K562 (cell line): ENCODE data around the gene VRK2. TPM values are rescaled to one million over a fixed set of nuclear protein-coding genes. Genes with fewer than 3 reads are reported as not detected.

Experiments used
- ARHGAP35 ChIP-seq: fragments of 450-650 bp; IDR thresholded peaks from 2 replicates; pipeline ENCODE4 v1.6.1; 2018; ENCODE audit not compliant: partially characterized antibody
- CBFB ChIP-seq: sonication (generic); formaldehyde crosslinking; IDR thresholded peaks from 2 replicates; pipeline ENCODE4 v1.4.0; 2020; ENCODE audit warnings: mild to moderate bottlenecking, missing genetic modification reagents
- CHD1 ChIP-seq: fragments of 200-600 bp; sonication (generic); IDR thresholded peaks from one replicate; pipeline ENCODE4 v1.6.1; 2012; ENCODE audit warnings: mild to moderate bottlenecking, moderate library complexity, low read length, inconsistent platforms
- ETV6 ChIP-seq, 3 experiments: fragments of 150-350 bp in 1 of 3; sonication (generic) in 1 of 3; formaldehyde crosslinking in 1 of 3; IDR thresholded peaks; 2 replicates each; pipeline versions ENCODE4 v1.6.1 to v1.8.0; 2014 to 2022; ENCODE audit warnings: borderline replicate concordance in 2 of 3, low read depth in 2 of 3, antibody characterized with exemption in 1 of 3, low read length in 1 of 3, mild to moderate bottlenecking in 1 of 3, missing genetic modification reagents in 1 of 3
- MYNN ChIP-seq, 2 experiments: sonication (generic); formaldehyde crosslinking in 1 of 2; IDR thresholded peaks; 2 replicates each; pipeline versions ENCODE4 v1.5.0 to v1.6.1; 2016 to 2020; ENCODE audit warnings: antibody characterized with exemption in 1 of 2, missing genetic modification reagents in 1 of 2
- NBN ChIP-seq: fragments of 450-650 bp; IDR thresholded peaks from 2 replicates; pipeline ENCODE4 v1.6.1; 2016; ENCODE audit warnings: low read depth, mild to moderate bottlenecking
- SAP30 ChIP-seq: fragments of 200-600 bp; sonication (generic); IDR thresholded peaks from 2 replicates; pipeline ENCODE4 v1.6.1; 2012; ENCODE audit warnings: borderline replicate concordance, low read depth, mild to moderate bottlenecking, moderate library complexity, low read length, control low read depth, inconsistent platforms; ENCODE audit not compliant: insufficient read depth, poor library complexity, severe bottlenecking
- STAG1 ChIP-seq: sonication (generic); formaldehyde crosslinking; IDR thresholded peaks from 2 replicates; pipeline ENCODE4 v1.5.0; 2020; ENCODE audit warnings: missing genetic modification reagents, borderline replicate concordance
- ZNF184 ChIP-seq: sonication (generic); formaldehyde crosslinking; IDR thresholded peaks from 2 replicates; pipeline ENCODE4 v1.5.0; 2020; ENCODE audit warnings: missing genetic modification reagents
- ZNF217 ChIP-seq: sonication (generic); formaldehyde crosslinking; IDR thresholded peaks from 2 replicates; pipeline ENCODE4 v1.8.0; 2022; ENCODE audit warnings: mild to moderate bottlenecking, missing genetic modification reagents
- ZNF24 ChIP-seq: fragments of 450-650 bp; IDR thresholded peaks from 2 replicates; pipeline ENCODE4 v1.6.1; 2016
- ZNF253 ChIP-seq: fragments of 250-450 bp; sonication (Bioruptor Pico); conservative IDR thresholded peaks from 2 replicates; pipeline ENCODE4 v1.6.1; 2021; ENCODE audit warnings: mild to moderate bottlenecking
- ZNF263 ChIP-seq: sonication (generic); formaldehyde crosslinking; IDR thresholded peaks from 2 replicates; pipeline ENCODE4 v1.8.0; 2022; ENCODE audit warnings: mild to moderate bottlenecking, missing genetic modification reagents, borderline replicate concordance
- ZNF76 ChIP-seq: fragments of 250-450 bp; sonication (Bioruptor Pico); IDR thresholded peaks from 2 replicates; pipeline ENCODE4 v1.4.0; 2020; ENCODE audit warnings: mild to moderate bottlenecking, moderate library complexity, borderline replicate concordance
- ZNF79 ChIP-seq: fragments of 250-450 bp; sonication (Bioruptor Pico); IDR thresholded peaks from 2 replicates; pipeline ENCODE4 v1.4.0; 2020; ENCODE audit warnings: low read depth, mild to moderate bottlenecking, moderate library complexity
- ZSCAN29 ChIP-seq: fragments of 450-650 bp; IDR thresholded peaks from 2 replicates; pipeline ENCODE4 v1.6.1; 2017
- polyA plus RNA-seq, 8 experiments: library from polyadenylated mRNA; depleted of rRNA in 4 of 8; stranded (reverse) in 5 of 8; unstranded in 3 of 8; fragments of >200 nt; fragmentation: Nextera tagmentation in 2 of 8; fragmentation: Illumina TruSeq in 1 of 8; extraction: Ambion mirVana in 2 of 8; extraction: Trizol in 1 of 8; gene quantifications; 2 replicates each; pipeline versions ENCODE4 v1.2.1 to v1.2.3, GENCODE V29; 2011 to 2014; ENCODE audit warnings: inconsistent platforms in 1 of 8, missing spikeins in 1 of 8
- total RNA-seq, 7 experiments: library from RNA; depleted of rRNA in 6 of 7; stranded (reverse); fragments of >200 nt in 6 of 7; fragmentation: Illumina TruSeq in 2 of 7; extraction: Trizol in 2 of 7; gene quantifications; 2 replicates each; pipeline versions ENCODE4 v1.2.1 to v1.2.3, GENCODE V29; 2011 to 2021; ENCODE audit warnings: low replicate concordance in 1 of 7
- TF ChIP-seq, protein P1 (sequence below), 3 experiments: fragments of 200-800 bp in 1 of 3; sonication (Bioruptor generic) in 1 of 3; sonication (generic) in 1 of 3; formaldehyde crosslinking in 1 of 3; IDR thresholded peaks; 2 replicates each; pipeline versions ENCODE4 v1.6.1 to v1.8.0; 2016 to 2022; ENCODE audit warnings: mild to moderate bottlenecking in 2 of 3, missing compliant biosample characterization in 2 of 3, missing genetic modification characterization in 2 of 3, missing genetic modification reagents in 1 of 3
- TF ChIP-seq, protein P2 (sequence below), 2 experiments: fragments of 450-650 bp in 1 of 2; IDR thresholded peaks; 2 replicates each; pipeline ENCODE4 v1.6.1; 2011 to 2017; ENCODE audit warnings: low read depth in 2 of 2, antibody characterized with exemption in 1 of 2, borderline replicate concordance in 1 of 2, low read length in 1 of 2, mild to moderate bottlenecking in 1 of 2, mixed read lengths in 1 of 2; ENCODE audit not compliant: control insufficient read depth in 1 of 2
- TF ChIP-seq, protein P3 (sequence below): fragments of 250-450 bp; sonication (Bioruptor Pico); IDR thresholded peaks from 2 replicates; pipeline ENCODE4 v1.8.0; 2022; ENCODE audit warnings: moderate library complexity, mild to moderate bottlenecking, inconsistent platforms
- TF ChIP-seq, protein P4 (sequence below): IDR thresholded peaks from 2 replicates; pipeline ENCODE4 v1.6.1; 2012; ENCODE audit warnings: low read depth, low read length, improper control_type of control experiment, borderline replicate concordance

Gene VRK2
- total and polyA plus RNA-seq, 9 of the 15 experiments (the other 6 are each of a cell fraction or from before 2014, with no cell fraction given), result 22.6 to 49.2 (median 36.2) TPM

DNA sequence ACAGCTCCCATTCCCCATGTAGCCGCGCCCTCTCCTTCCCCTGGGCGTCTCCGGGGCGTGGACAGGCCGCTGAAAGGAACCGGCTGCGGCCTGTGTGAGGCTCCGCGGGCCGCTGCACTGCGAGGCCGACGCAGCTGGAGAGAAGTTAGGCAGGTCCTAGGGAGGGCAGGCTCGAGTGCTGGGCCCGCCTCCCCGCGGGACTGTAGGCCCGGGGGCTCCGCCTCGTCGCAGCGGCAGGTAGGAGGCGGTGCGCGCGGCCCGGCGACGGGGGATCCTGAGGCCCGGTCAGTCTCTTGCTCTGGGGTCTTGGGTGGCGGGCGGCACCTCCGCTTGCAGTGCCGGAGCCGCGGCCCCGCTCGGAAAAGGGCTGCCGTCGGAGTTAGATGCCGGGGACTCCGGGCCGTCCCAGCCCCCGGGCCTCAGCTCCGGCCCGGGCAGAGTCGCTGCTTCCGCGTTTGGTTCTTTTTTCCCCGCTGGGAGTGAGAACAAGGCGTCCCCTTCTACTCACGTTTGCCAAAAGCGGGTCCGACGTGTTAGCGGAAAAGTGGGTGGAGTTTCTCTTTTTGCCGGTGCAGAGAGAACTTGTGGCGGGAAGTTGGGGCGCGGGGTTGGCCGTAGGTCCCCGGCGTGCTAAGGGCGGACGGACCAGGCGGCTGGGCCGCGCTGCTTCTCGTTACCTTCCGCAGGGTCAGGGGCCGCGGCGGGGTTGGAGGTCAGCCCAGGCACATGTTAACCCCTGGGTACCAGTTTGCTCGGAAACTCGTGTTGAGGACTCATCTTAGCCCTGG lies at the start of gene VRK2 (continued):
- TF ChIP-seq, protein P1, sequence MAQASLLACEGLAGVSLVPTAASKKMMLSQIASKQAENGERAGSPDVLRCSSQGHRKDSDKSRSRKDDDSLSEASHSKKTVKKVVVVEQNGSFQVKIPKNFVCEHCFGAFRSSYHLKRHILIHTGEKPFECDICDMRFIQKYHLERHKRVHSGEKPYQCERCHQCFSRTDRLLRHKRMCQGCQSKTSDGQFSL (CRISPR knock-in tag; IDR thresholded peaks at IDR 0.05), result no peak
- TF ChIP-seq, protein P1 (tag; IDR thresholded peaks at IDR 0.05), result no peak
- TF ChIP-seq ZNF76 (CRISPR knock-in tag) (no peak), ETV6 (IDR thresholded peaks at IDR 0.05; ENCODE audit: borderline replicate concordance in 1 of 2, low read depth in 2 of 2, low read length in 1 of 2) (0 out of 4 replicates have a peak, but pooled peaks of 1 of the 2 experiments have one; percentile 9), ETV6 (CRISPR knock-in tag; IDR thresholded peaks at IDR 0.05; ENCODE audit: borderline replicate concordance) (peak; percentile 89; the same call in 1 of the 2 replicates), STAG1 (CRISPR knock-in tag) (no peak), CHD1 (peak; percentile 86), ZNF24 (no peak), ZNF184 (CRISPR knock-in tag) (no peak), ZNF253 (CRISPR knock-in tag) (no peak), ZNF217 (CRISPR knock-in tag) (no peak), NBN (0 out of 2 replicates have a peak, but pooled peaks have one; percentile 40), MYNN (IDR thresholded peaks at IDR 0.05) (no peak), MYNN (CRISPR knock-in tag; IDR thresholded peaks at IDR 0.05) (no peak), ZNF263 (CRISPR knock-in tag) (no peak), SAP30 (peak; percentile 13), CBFB (no peak), ZSCAN29 (no peak), ARHGAP35 (no peak), ZNF79 (CRISPR knock-in tag) (no peak)
- TF ChIP-seq, protein P2, sequence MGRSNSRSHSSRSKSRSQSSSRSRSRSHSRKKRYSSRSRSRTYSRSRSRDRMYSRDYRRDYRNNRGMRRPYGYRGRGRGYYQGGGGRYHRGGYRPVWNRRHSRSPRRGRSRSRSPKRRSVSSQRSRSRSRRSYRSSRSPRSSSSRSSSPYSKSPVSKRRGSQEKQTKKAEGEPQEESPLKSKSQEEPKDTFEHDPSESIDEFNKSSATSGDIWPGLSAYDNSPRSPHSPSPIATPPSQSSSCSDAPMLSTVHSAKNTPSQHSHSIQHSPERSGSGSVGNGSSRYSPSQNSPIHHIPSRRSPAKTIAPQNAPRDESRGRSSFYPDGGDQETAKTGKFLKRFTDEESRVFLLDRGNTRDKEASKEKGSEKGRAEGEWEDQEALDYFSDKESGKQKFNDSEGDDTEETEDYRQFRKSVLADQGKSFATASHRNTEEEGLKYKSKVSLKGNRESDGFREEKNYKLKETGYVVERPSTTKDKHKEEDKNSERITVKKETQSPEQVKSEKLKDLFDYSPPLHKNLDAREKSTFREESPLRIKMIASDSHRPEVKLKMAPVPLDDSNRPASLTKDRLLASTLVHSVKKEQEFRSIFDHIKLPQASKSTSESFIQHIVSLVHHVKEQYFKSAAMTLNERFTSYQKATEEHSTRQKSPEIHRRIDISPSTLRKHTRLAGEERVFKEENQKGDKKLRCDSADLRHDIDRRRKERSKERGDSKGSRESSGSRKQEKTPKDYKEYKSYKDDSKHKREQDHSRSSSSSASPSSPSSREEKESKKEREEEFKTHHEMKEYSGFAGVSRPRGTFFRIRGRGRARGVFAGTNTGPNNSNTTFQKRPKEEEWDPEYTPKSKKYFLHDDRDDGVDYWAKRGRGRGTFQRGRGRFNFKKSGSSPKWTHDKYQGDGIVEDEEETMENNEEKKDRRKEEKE (IDR thresholded peaks at IDR 0.05; ENCODE audit: borderline replicate concordance in 1 of 2, control insufficient read depth in 1 of 2, low read depth in 2 of 2, low read length in 1 of 2), result 0 out of 4 replicates have a peak, but pooled peaks of 1 of the 2 experiments have one; percentile 22
- TF ChIP-seq, protein P3, sequence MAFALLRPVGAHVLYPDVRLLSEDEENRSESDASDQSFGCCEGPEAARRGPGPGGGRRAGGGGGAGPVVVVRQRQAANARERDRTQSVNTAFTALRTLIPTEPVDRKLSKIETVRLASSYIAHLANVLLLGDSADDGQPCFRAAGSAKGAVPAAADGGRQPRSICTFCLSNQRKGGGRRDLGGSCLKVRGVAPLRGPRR (CRISPR knock-in tag), result no peak
- TF ChIP-seq, protein P4, sequence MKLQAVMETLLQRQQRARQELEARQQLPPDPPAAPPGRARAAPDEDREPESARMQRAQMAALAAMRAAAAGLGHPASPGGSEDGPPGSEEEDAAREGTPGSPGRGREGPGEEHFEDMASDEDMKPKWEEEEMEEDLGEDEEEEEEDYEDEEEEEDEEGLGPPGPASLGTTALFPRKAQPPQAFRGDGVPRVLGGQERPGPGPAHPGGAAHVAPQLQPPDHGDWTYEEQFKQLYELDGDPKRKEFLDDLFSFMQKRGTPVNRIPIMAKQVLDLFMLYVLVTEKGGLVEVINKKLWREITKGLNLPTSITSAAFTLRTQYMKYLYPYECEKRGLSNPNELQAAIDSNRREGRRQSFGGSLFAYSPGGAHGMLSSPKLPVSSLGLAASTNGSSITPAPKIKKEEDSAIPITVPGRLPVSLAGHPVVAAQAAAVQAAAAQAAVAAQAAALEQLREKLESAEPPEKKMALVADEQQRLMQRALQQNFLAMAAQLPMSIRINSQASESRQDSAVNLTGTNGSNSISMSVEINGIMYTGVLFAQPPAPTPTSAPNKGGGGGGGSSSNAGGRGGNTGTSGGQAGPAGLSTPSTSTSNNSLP, result no peak
